ENCODE measurements around the gene C18orf32. TPM values are rescaled to one million over a fixed set of nuclear protein-coding genes. Genes with fewer than 3 reads are reported as not detected.

C18orf32 gene
- total RNA-seq, 1 experiment from 2014 or later, result 24.9 TPM

DNA sequence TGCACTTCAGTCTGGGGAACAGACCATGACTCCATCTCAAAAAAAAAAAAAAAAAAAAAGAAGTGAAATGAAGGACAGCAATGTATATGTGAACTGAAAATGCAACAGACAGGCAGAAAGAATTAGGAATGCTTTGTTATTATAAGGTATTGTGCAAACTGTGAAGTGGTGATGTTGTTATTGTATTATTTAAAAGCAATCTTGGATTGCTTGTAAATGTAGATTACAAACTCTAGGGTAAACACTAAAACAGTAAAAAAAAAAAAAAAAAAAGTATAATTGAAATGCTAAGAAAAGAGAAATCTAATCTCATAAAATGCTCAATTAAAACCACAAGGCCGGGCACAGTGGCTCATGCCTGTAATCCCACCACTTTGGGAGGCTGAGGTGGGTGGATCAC is 51.9 kb downstream of the C18orf32 start:
- no peaks in the 10 kb centered on the region for H4K20me1 ChIP-seq (ENCODE audit: insufficient read depth, low read depth, low read length)
- H3K9me3 ChIP-seq (ENCODE audit: low read length), result no peaks in the 10 kb centered on the region
- no peaks in the 10 kb centered on the region for H3K9me2 ChIP-seq (replicated peaks; ENCODE audit: insufficient read depth, low read length)
- H3K36me3 ChIP-seq (ENCODE audit: insufficient read depth, low read length), result no peaks in the 10 kb centered on the region
- H3K27me3 ChIP-seq (ENCODE audit: low read length), result no peaks in the 10 kb centered on the region
- H3K9ac ChIP-seq (ENCODE audit: low read length), result no peak overlapping the region
- DNase-seq, result no peak
- H3K27ac ChIP-seq (ENCODE audit: low read length), result no peak overlapping the region
- no peak overlapping the region for H2AFZ ChIP-seq (ENCODE audit: low read length)
- H3K4me2 ChIP-seq (ENCODE audit: low read depth, low read length, poor library complexity, severe bottlenecking), result no peak overlapping the region
- no peak overlapping the region for H3K4me3 ChIP-seq (ENCODE audit: low read length)
- H3K79me2 ChIP-seq (ENCODE audit: low read length), result peaks cover 83% of the 10 kb centered on the region
- H3K4me1 ChIP-seq (ENCODE audit: low read length), result no peaks in the 10 kb centered on the region

DNA sequence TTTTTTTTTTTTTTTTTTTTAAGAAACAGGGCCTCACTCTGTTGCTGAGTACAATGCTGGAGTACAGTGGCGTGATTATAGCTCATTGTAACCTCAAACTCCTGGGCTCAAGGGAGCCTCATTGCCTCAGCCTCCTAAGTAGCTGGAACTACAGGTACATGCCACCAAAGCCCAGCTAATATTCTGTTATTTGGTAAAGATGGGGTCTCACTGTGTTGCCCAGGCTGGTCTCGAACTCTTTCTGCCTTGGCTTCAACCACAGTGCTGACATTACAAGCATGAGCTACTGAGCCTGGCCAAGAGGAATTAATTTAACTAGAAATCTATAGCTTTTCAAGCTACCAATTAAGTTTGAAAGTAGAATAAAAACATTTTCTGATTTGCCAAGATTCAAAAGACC is 54.4 kb downstream of the C18orf32 start:
- H2AFZ ChIP-seq (ENCODE audit: low read length), result no peak overlapping the region
- H3K27me3 ChIP-seq (ENCODE audit: low read length), result no peaks in the 10 kb centered on the region
- no peak overlapping the region for H3K9ac ChIP-seq (ENCODE audit: low read length)
- DNase-seq, result no peak
- peaks cover 4% of the 10 kb centered on the region for H3K4me1 ChIP-seq (ENCODE audit: low read length)
- H3K79me2 ChIP-seq (ENCODE audit: low read length), result peaks cover 72% of the 10 kb centered on the region
- H3K36me3 ChIP-seq (ENCODE audit: insufficient read depth, low read length), result peaks cover 14% of the 10 kb centered on the region
- H3K27ac ChIP-seq (ENCODE audit: low read length), result no peak overlapping the region
- no peaks in the 10 kb centered on the region for H4K20me1 ChIP-seq (ENCODE audit: insufficient read depth, low read depth, low read length)
- H3K4me2 ChIP-seq (ENCODE audit: low read depth, low read length, poor library complexity, severe bottlenecking), result no peak overlapping the region
- H3K9me3 ChIP-seq (ENCODE audit: low read length), result no peaks in the 10 kb centered on the region
- H3K9me2 ChIP-seq (replicated peaks; ENCODE audit: insufficient read depth, low read length), result no peaks in the 10 kb centered on the region
- no peak overlapping the region for H3K4me3 ChIP-seq (ENCODE audit: low read length)

DNA sequence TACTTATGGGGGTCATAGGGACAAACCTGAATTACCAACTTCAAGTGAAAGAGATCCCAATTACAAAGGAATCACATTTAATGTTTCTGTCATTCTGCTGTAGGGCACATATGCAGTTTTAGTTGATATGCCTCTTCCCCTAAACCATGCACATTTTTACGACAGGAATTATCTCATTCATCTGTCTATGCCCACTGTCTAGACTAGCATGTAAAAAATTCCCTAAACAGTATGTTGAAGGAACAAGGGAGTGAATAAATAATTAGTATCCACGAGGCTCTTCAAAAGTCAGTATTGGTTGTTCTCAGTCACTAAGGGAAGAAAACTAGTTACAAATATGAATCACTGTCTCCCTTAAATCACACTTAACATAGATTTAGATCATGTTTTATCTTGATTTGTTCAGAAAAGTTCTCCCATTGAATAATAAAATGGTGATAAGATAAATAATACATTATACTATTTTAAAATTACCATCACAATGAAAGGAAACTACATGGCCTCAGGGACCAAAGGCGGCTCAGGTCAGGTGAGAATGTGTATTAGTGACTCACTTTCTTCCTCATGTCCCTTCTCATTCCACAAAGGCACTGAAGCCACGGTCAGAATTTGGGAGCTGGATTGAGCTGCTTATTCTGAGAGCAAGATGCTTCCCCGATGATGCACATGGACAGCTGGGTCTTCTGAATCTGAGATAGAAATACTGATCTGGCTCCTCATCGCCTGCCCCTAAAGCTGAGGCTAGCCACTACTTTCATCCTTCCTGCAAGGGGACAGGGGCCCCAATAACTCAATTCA is 55.7 kb downstream of the C18orf32 start:
- no peak overlapping the region for H3K4me2 ChIP-seq (ENCODE audit: low read depth, low read length, poor library complexity, severe bottlenecking)
- no peak overlapping the region for H3K27ac ChIP-seq (ENCODE audit: low read length)
- peaks cover 65% of the 10 kb centered on the region for H3K79me2 ChIP-seq (ENCODE audit: low read length)
- H3K9me3 ChIP-seq (ENCODE audit: low read length), result no peaks in the 10 kb centered on the region
- H2AFZ ChIP-seq (ENCODE audit: low read length), result no peak overlapping the region
- H3K9ac ChIP-seq (ENCODE audit: low read length), result no peak overlapping the region
- peaks cover 23% of the 10 kb centered on the region for H3K36me3 ChIP-seq (ENCODE audit: insufficient read depth, low read length)
- H4K20me1 ChIP-seq (ENCODE audit: insufficient read depth, low read depth, low read length), result no peaks in the 10 kb centered on the region
- DNase-seq, result no peak
- H3K4me3 ChIP-seq (ENCODE audit: low read length), result no peak overlapping the region
- peaks cover 4% of the 10 kb centered on the region for H3K4me1 ChIP-seq (ENCODE audit: low read length)
- no peaks in the 10 kb centered on the region for H3K9me2 ChIP-seq (replicated peaks; ENCODE audit: insufficient read depth, low read length)
- no peaks in the 10 kb centered on the region for H3K27me3 ChIP-seq (ENCODE audit: low read length)

Small RNA genes within 50 kb of the gene (small RNA-seq; reads per million reads assigned to genes)
- not detected for gene SNORD58A
- gene SNORD58C, result not detected

Other genes with a start within 250 kb of the C18orf32 start
- gene DYM, start 26.6 kb downstream of the C18orf32 start, total RNA-seq (2014; rRNA removed; shearing (Covaris generic); ENCODE audit: low replicate concordance), result 92.4 and 117 TPM in 2 replicates
- gene RPL17, start 5.2 kb upstream of the C18orf32 start, total RNA-seq (2014; rRNA removed; shearing (Covaris generic); ENCODE audit: low replicate concordance), result 3,471 and 4,272 TPM in 2 replicates
- not detected in 2 replicates for gene LIPG, start 74.8 kb upstream of the C18orf32 start, total RNA-seq (2014; rRNA removed; shearing (Covaris generic); ENCODE audit: low replicate concordance)

Data from Karpas-422 (cell line).